Measurements from ENCODE around the gene USP10. TPM values are rescaled to one million over a fixed set of nuclear protein-coding genes. Genes with fewer than 3 reads are reported as not detected.
"Not testable (repeated sequence)": the region's sequence is repeated elsewhere in the genome, so short reads cannot be mapped to it uniquely, and the experiment has no call there.

Gene USP10
- total RNA-seq, 1 experiment from 2014 or later, result 203 TPM

- H3K79me2 ChIP-seq (ENCODE audit: insufficient read depth, low read length), result no peaks in the 10 kb centered on the region
- H3K4ac ChIP-seq (ENCODE audit: low read depth, low read length), result no peak overlapping the region
- no peaks in the 10 kb centered on the region for H3K23me2 ChIP-seq (ENCODE audit: insufficient read length, low read depth, low read length, poor library complexity, severe bottlenecking)
- Mint-ChIP-seq H3K4me1 (peaks cover 20% of the 10 kb centered on the region in 2 experiments), H3K36me3 (ENCODE audit: insufficient read depth in 1 of 3, low read depth in 3 of 3) (peaks cover 0 to 5% (median 0%) of the 10 kb centered on the region in 3 experiments; a peak in 3 of 7 replicates), H3K27ac (no peak overlapping the region), H3K9me3 (peaks cover 9 to 13% of the 10 kb centered on the region in 2 experiments; a peak in 4 of 5 replicates), H3K4me3 (no peak overlapping the region), H3K27me3 (ENCODE audit: low read depth) (peaks cover 11% of the 10 kb centered on the region; the same call in 1 of the 2 replicates)
- H3K27ac ChIP-seq (ENCODE audit: insufficient read length, low read depth, low read length), result no peak overlapping the region
- no peak overlapping the region for H3K56ac ChIP-seq (ENCODE audit: insufficient read length, low read depth, low read length)
- no peak overlapping the region for H4K91ac ChIP-seq (ENCODE audit: insufficient read length, low read depth, low read length)
- no peak overlapping the region for H3K9ac ChIP-seq (ENCODE audit: extremely low read depth, insufficient read length, low read length)
- H2BK120ac ChIP-seq (ENCODE audit: low read depth, low read length, poor library complexity, severe bottlenecking), result no peak overlapping the region
- no CpG with 5 or more reads among the region's 6 CpGs for WGBS (ENCODE audit: extremely low coverage, insufficient read length, low lambda C conversion rate)
- H2BK15ac ChIP-seq (ENCODE audit: low read depth, low read length), result no peak overlapping the region
- no peak overlapping the region for H3K14ac ChIP-seq (ENCODE audit: insufficient read depth, low read length)
- no peak overlapping the region for H2BK5ac ChIP-seq (ENCODE audit: insufficient read length, low read length)
- no peak overlapping the region for H2BK12ac ChIP-seq (ENCODE audit: insufficient read length, low read depth, low read length)
- no peaks in the 10 kb centered on the region for H3K79me1 ChIP-seq (ENCODE audit: insufficient read depth, low read depth, low read length, poor library complexity, severe bottlenecking)
- H4K20me1 ChIP-seq (ENCODE audit: control insufficient read depth, insufficient read depth, insufficient read length), result peaks cover 2% of the 10 kb centered on the region
- no peak overlapping the region for H2BK20ac ChIP-seq (ENCODE audit: low read depth, low read length, poor library complexity, severe bottlenecking)
- no peak overlapping the region for H3K18ac ChIP-seq (ENCODE audit: insufficient read length, low read depth, low read length)
- DNase-seq, result no peak
- no peak overlapping the region for H3K4me2 ChIP-seq (ENCODE audit: insufficient read depth, insufficient read length, low read length)
- no peak overlapping the region for H2AK5ac ChIP-seq (ENCODE audit: insufficient read length, low read length)
- no peak overlapping the region for H3T11ph ChIP-seq (ENCODE audit: low read length)
- no peak overlapping the region for H2AFZ ChIP-seq (ENCODE audit: low read length)
- no peak overlapping the region for H4K5ac ChIP-seq (ENCODE audit: insufficient read length, low read depth, low read length)
- H3K27me3 ChIP-seq (ENCODE audit: insufficient read depth, low read length), result no peaks in the 10 kb centered on the region
- TF ChIP-seq CTCF (conservative IDR thresholded peaks at IDR 0.05), result no peak
- no peaks in the 10 kb centered on the region; the same call in 1 of the 2 replicates for H3K4me1 ChIP-seq (ENCODE audit: insufficient read depth, low read length)
- H3K23ac ChIP-seq (ENCODE audit: insufficient read length, low read depth, low read length), result no peak overlapping the region
- H3K9me3 ChIP-seq (ENCODE audit: control insufficient read depth, low read depth, low read length), result no peaks in the 10 kb centered on the region
- no peak overlapping the region for H4K8ac ChIP-seq (replicated peaks; ENCODE audit: insufficient read length, low read depth, low read length)
Measured at GRCh38 chr16:84687715-84688114, 12.1 kb upstream of the USP10 start.

- not testable (repeated sequence) for H4K91ac ChIP-seq (ENCODE audit: insufficient read length, low read depth, low read length); H2BK12ac ChIP-seq (ENCODE audit: insufficient read length, low read depth, low read length); H3K27me3 ChIP-seq (ENCODE audit: insufficient read depth, low read length); H3K9me3 ChIP-seq (ENCODE audit: control insufficient read depth, low read depth, low read length); H3K79me2 ChIP-seq (ENCODE audit: insufficient read depth, low read length); H3T11ph ChIP-seq (ENCODE audit: low read length); H4K20me1 ChIP-seq (ENCODE audit: control insufficient read depth, insufficient read depth, insufficient read length); H3K27ac ChIP-seq (ENCODE audit: insufficient read length, low read depth, low read length); H2BK20ac ChIP-seq (ENCODE audit: low read depth, low read length, poor library complexity, severe bottlenecking); H3K23me2 ChIP-seq (ENCODE audit: insufficient read length, low read depth, low read length, poor library complexity, severe bottlenecking); H3K23ac ChIP-seq (ENCODE audit: insufficient read length, low read depth, low read length); H2BK5ac ChIP-seq (ENCODE audit: insufficient read length, low read length); H3K14ac ChIP-seq (ENCODE audit: insufficient read depth, low read length); H3K4me2 ChIP-seq (ENCODE audit: insufficient read depth, insufficient read length, low read length); DNase-seq; H2BK15ac ChIP-seq (ENCODE audit: low read depth, low read length); H3K56ac ChIP-seq (ENCODE audit: insufficient read length, low read depth, low read length); H2BK120ac ChIP-seq (ENCODE audit: low read depth, low read length, poor library complexity, severe bottlenecking); H4K8ac ChIP-seq (replicated peaks; ENCODE audit: insufficient read length, low read depth, low read length); H2AK5ac ChIP-seq (ENCODE audit: insufficient read length, low read length); H3K4me1 ChIP-seq (ENCODE audit: insufficient read depth, low read length); H3K9ac ChIP-seq (ENCODE audit: extremely low read depth, insufficient read length, low read length); H3K4ac ChIP-seq (ENCODE audit: low read depth, low read length); H3K79me1 ChIP-seq (ENCODE audit: insufficient read depth, low read depth, low read length, poor library complexity, severe bottlenecking); H3K27ac Mint-ChIP-seq; H3K36me3 Mint-ChIP-seq (ENCODE audit: insufficient read depth in 1 of 3, low read depth in 3 of 3); H3K4me3 Mint-ChIP-seq; H4K5ac ChIP-seq (ENCODE audit: insufficient read length, low read depth, low read length); H3K18ac ChIP-seq (ENCODE audit: insufficient read length, low read depth, low read length); H2AFZ ChIP-seq (ENCODE audit: low read length)
- Mint-ChIP-seq H3K27me3 (ENCODE audit: low read depth) (peaks cover 11% of the 10 kb centered on the region; the same call in 1 of the 2 replicates), H3K9me3 (peaks cover 9 to 14% of the 10 kb centered on the region in 2 experiments; a peak in 4 of 5 replicates), H3K4me1 (peaks cover 20% of the 10 kb centered on the region in 2 experiments)
- no CpG with 5 or more reads among the region's 4 CpGs for WGBS (ENCODE audit: extremely low coverage, insufficient read length, low lambda C conversion rate)
Measured at GRCh38 chr16:84688163-84688562, 11.6 kb upstream of the USP10 start.

All from H9 (cell line).